Keratinocyte (primary cell): Measurements from ENCODE around the gene CANX. TPM values are rescaled to one million over a fixed set of nuclear protein-coding genes. Genes with fewer than 3 reads are reported as not detected.

Experiments
- DNase-seq: peaks from one replicate; pipeline ENCODE4 v3.0.0-alpha.2; 2011; ENCODE audit warnings: low read depth, missing footprints, low spot score
- FAIRE-seq: peaks from 2 replicates; lab custom pipeline; 2011; peaks lifted over from hg19 to GRCh38; lab: Jason Lieb, UNC
- H2AFZ ChIP-seq: 2 replicates; pipeline ENCODE4 v1.6.0; 2012; ENCODE audit warnings: low read length, control low read depth, inconsistent platforms; ENCODE audit not compliant: control insufficient read depth
- H3K27ac ChIP-seq: 2 replicates; pipeline ENCODE4 v1.5.1; 2011; ENCODE audit warnings: low read length; ENCODE audit not compliant: control insufficient read depth, insufficient read depth
- H3K27me3 ChIP-seq: 3 replicates; pipeline ENCODE4 v1.6.0; 2011; ENCODE audit warnings: low read length; ENCODE audit not compliant: control insufficient read depth, insufficient read depth; ENCODE audit errors: extremely low read depth
- H3K36me3 ChIP-seq, 2 experiments: 2 replicates in 1 of 2; 3 replicates in 1 of 2; pipeline ENCODE4 v1.5.1; 2011; ENCODE audit warnings: low read length in 2 of 2, mild to moderate bottlenecking in 1 of 2; ENCODE audit not compliant: control insufficient read depth in 2 of 2, insufficient read depth in 2 of 2; ENCODE audit errors: extremely low read depth in 1 of 2
- H3K4me1 ChIP-seq: 3 replicates; pipeline ENCODE4 v1.5.1; 2011; ENCODE audit warnings: low read length; ENCODE audit not compliant: control insufficient read depth, insufficient read depth; ENCODE audit errors: extremely low read depth
- H3K4me2 ChIP-seq: 3 replicates; pipeline ENCODE4 v1.6.0; 2011; ENCODE audit warnings: low read depth, low read length; ENCODE audit not compliant: control insufficient read depth, insufficient read depth; ENCODE audit errors: extremely low read depth
- H3K4me3 ChIP-seq, 3 experiments: fragments of 200-600 bp in 1 of 3; sonication (generic) in 1 of 3; 2 replicates in 2 of 3; 3 replicates in 1 of 3; pipeline ENCODE4 v1.5.1; 2011 to 2016; ENCODE audit warnings: low read length in 3 of 3, mild to moderate bottlenecking in 3 of 3, control low read depth in 2 of 3, inconsistent platforms in 1 of 3, low read depth in 1 of 3, mixed read lengths in 1 of 3, mixed run types in 1 of 3, moderate library complexity in 1 of 3; ENCODE audit not compliant: control insufficient read depth in 2 of 3, insufficient read depth in 2 of 3; ENCODE audit errors: extremely low read depth in 1 of 3
- H3K79me2 ChIP-seq: 2 replicates; pipeline ENCODE4 v1.6.0; 2012; ENCODE audit warnings: low read length; ENCODE audit not compliant: control insufficient read depth, insufficient read depth
- H3K9ac ChIP-seq: 3 replicates; pipeline ENCODE4 v1.6.0; 2011; ENCODE audit warnings: low read length; ENCODE audit not compliant: control insufficient read depth, insufficient read depth; ENCODE audit errors: extremely low read depth
- H3K9me1 ChIP-seq: 3 replicates; pipeline ENCODE4 v1.6.0; 2011; ENCODE audit warnings: low read length; ENCODE audit not compliant: control insufficient read depth, insufficient read depth; ENCODE audit errors: extremely low read depth
- H3K9me3 ChIP-seq: 2 replicates; pipeline ENCODE4 v1.5.1; 2012; ENCODE audit warnings: low read depth, low read length; ENCODE audit not compliant: control insufficient read depth
- H4K20me1 ChIP-seq: 3 replicates; pipeline ENCODE4 v1.6.0; 2011; ENCODE audit warnings: low read length; ENCODE audit not compliant: control insufficient read depth, insufficient read depth; ENCODE audit errors: extremely low read depth
- EZH2 ChIP-seq: IDR thresholded peaks from one replicate; pipeline ENCODE4 v1.6.1; 2012; ENCODE audit warnings: inconsistent platforms, mild to moderate bottlenecking, low read length, moderate library complexity
- dilution Hi-C: fragments of 300-500 bp; cut with MboI; formaldehyde crosslinking; loops from one replicate; pipeline ENCODE4 v1.7.0; 2020; ENCODE audit warnings: low sequenced_read_pairs; ENCODE audit not compliant: extremely low pct_ligation_motif_present
- polyA plus RNA-seq, 5 experiments: library from polyadenylated mRNA; depleted of rRNA in 3 of 5; stranded (reverse) in 3 of 5; stranded (forward) in 1 of 5; unstranded in 1 of 5; fragments of >200 nt; gene quantifications; 1 replicate in 1 of 5; 2 replicates in 3 of 5; 3 replicates in 1 of 5; pipeline versions ENCODE4 v1.2.1 to v1.2.3, GENCODE V29; 2011 to 2012; ENCODE audit warnings: missing spikeins in 2 of 5, low read depth in 1 of 5, low replicate concordance in 1 of 5
- TF ChIP-seq, protein P1 (sequence below), 3 experiments: IDR thresholded peaks in 1 of 3; conservative IDR thresholded peaks in 1 of 3; optimal IDR thresholded peaks in 1 of 3; 2 replicates in 2 of 3; 3 replicates in 1 of 3; pipeline versions ENCODE3 to v1.5.1; 2011; ENCODE audit warnings: low read length in 3 of 3, mild to moderate bottlenecking in 3 of 3, moderate library complexity in 2 of 3, control low read depth in 1 of 3, inconsistent platforms in 1 of 3; ENCODE audit not compliant: insufficient read depth in 2 of 3; ENCODE audit errors: extremely low read depth in 1 of 3

CANX gene
- polyA plus RNA-seq, 1 donor (not counting 4 experiments of a cell fraction or from before 2014, with no cell fraction given), result 720 TPM

DNA sequence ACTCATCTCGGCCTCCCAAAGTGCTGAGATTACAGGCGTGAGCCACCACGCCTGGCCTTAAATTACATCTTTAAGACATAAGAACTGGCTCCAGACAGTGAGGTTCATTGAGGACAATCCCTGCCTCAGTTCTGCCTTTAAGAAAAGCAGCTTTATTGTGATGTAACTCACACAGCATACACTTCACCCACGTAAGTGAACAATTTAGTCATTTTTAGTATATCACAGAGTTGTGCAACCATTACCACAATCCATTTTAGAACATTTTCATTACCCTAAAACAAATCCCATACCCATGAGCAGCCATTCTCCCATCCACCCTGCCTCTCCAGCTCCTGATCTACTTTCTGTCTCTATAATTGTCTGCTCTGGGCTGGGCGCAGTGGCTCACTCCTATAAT, 71.0 kb downstream of the CANX start:
- no peak overlapping the region for H2AFZ ChIP-seq
- no peak overlapping the region for H3K4me2 ChIP-seq
- H3K36me3 ChIP-seq, result peaks cover 30 to 44% of the 10 kb centered on the region in 2 experiments
- H3K27me3 ChIP-seq, result no peaks in the 10 kb centered on the region
- H3K9me3 ChIP-seq, result no peaks in the 10 kb centered on the region
- no peaks in the 10 kb centered on the region for H3K9me1 ChIP-seq
- dilution Hi-C loops, result no loop called here
- no peaks in the 10 kb centered on the region for H4K20me1 ChIP-seq
- peaks cover 6% of the 10 kb centered on the region for H3K79me2 ChIP-seq
- H3K27ac ChIP-seq, result no peak overlapping the region
- H3K9ac ChIP-seq, result no peak overlapping the region
- no peak overlapping the region for H3K4me3 ChIP-seq
- no peak for TF ChIP-seq EZH2
- TF ChIP-seq, protein P1, sequence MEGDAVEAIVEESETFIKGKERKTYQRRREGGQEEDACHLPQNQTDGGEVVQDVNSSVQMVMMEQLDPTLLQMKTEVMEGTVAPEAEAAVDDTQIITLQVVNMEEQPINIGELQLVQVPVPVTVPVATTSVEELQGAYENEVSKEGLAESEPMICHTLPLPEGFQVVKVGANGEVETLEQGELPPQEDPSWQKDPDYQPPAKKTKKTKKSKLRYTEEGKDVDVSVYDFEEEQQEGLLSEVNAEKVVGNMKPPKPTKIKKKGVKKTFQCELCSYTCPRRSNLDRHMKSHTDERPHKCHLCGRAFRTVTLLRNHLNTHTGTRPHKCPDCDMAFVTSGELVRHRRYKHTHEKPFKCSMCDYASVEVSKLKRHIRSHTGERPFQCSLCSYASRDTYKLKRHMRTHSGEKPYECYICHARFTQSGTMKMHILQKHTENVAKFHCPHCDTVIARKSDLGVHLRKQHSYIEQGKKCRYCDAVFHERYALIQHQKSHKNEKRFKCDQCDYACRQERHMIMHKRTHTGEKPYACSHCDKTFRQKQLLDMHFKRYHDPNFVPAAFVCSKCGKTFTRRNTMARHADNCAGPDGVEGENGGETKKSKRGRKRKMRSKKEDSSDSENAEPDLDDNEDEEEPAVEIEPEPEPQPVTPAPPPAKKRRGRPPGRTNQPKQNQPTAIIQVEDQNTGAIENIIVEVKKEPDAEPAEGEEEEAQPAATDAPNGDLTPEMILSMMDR (optimal IDR thresholded peaks at IDR 0.05 in 1 of 3, IDR thresholded peaks at IDR 0.05 in 1 of 3, conservative IDR thresholded peaks at IDR 0.05 in 1 of 3; ENCODE audit: extremely low read depth in 1 of 3, insufficient read depth in 2 of 3, low read length in 3 of 3), result no peak
- peaks cover 13% of the 10 kb centered on the region for H3K4me1 ChIP-seq
- DNase-seq (no peak), FAIRE-seq (no peak)

DNA sequence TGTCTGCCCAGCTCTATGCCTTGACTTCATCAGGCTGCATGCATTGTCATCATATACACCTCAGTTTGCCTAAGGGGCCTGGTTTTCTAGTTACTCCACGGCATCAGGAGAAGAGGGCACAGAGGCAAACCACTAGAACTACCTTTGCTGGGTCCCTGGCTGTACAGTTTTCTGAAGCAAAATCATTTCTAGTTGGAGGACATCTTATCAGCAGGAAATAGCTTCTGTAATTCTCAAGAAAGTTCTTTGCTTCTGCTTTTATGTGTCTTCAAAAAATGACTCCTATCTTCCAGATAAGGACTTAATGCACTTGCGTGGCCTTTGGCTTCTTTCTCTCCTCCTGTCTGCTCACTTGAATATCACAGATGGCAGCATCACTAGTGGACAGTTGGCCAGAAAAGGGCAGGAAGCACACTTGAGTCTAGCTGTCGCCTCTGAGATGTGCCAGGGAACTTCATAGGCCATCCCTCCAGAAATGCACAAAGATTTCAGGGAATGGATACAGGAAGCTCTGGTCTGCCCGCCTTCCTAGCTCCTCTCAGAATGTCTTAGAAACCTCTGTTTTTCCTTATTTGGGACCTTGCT, 72.6 kb downstream of the CANX start:
- Histone ChIP-seq H3K27me3 (no peaks in the 10 kb centered on the region), H3K36me3 (peaks cover 33 to 47% of the 10 kb centered on the region in 2 experiments), H4K20me1 (peaks cover 2% of the 10 kb centered on the region), H3K4me3 (no peak overlapping the region), H3K4me2 (no peak overlapping the region), H3K9ac (no peak overlapping the region), H2AFZ (no peak overlapping the region), H3K4me1 (no peaks in the 10 kb centered on the region), H3K9me3 (no peaks in the 10 kb centered on the region), H3K27ac (no peak overlapping the region), H3K9me1 (no peaks in the 10 kb centered on the region), H3K79me2 (peaks cover 3% of the 10 kb centered on the region)
- no peak for TF ChIP-seq EZH2
- TF ChIP-seq, protein P1 (optimal IDR thresholded peaks at IDR 0.05 in 1 of 3, IDR thresholded peaks at IDR 0.05 in 1 of 3, conservative IDR thresholded peaks at IDR 0.05 in 1 of 3; ENCODE audit: extremely low read depth in 1 of 3, insufficient read depth in 2 of 3, low read length in 3 of 3), result no peak
- no peak for FAIRE-seq
- no peak for DNase-seq
- dilution Hi-C loops, result no loop called here
